Astrocyte (in vitro differentiated cells and primary cell): ENCODE data around the gene ACOT7. TPM values are rescaled to one million over a fixed set of nuclear protein-coding genes. Genes with fewer than 3 reads are reported as not detected.

ENCODE experiments used
- DNase-seq: peaks from one replicate; pipeline ENCODE4 v3.0.0-alpha.2; 2010; ENCODE audit warnings: low read depth
- FAIRE-seq: peaks from 2 replicates; lab custom pipeline; 2011; peaks lifted over from hg19 to GRCh38; lab: Jason Lieb, UNC
- H2AFZ ChIP-seq: 2 replicates; pipeline ENCODE4 v1.6.0; 2012; ENCODE audit warnings: low read depth, low read length, inconsistent platforms
- H3K27ac ChIP-seq: 2 replicates; pipeline ENCODE4 v1.5.1; 2011; ENCODE audit warnings: low read depth, low read length, inconsistent platforms
- H3K27me3 ChIP-seq: 2 replicates; pipeline ENCODE4 v1.6.0; 2011; ENCODE audit warnings: low read length, inconsistent platforms; ENCODE audit not compliant: insufficient read depth
- H3K36me3 ChIP-seq: 2 replicates; pipeline ENCODE4 v1.5.1; 2011; ENCODE audit warnings: low read length, inconsistent platforms; ENCODE audit not compliant: insufficient read depth
- H3K4me1 ChIP-seq: 2 replicates; pipeline ENCODE4 v1.5.1; 2011; ENCODE audit warnings: low read length, inconsistent platforms; ENCODE audit not compliant: insufficient read depth
- H3K4me2 ChIP-seq: 2 replicates; pipeline ENCODE4 v1.6.0; 2012; ENCODE audit warnings: low read length, inconsistent platforms
- H3K4me3 ChIP-seq: 2 replicates; pipeline ENCODE4 v1.5.1; 2011; ENCODE audit warnings: low read depth, mild to moderate bottlenecking, low read length, inconsistent platforms; ENCODE audit not compliant: insufficient read depth
- H3K79me2 ChIP-seq: 2 replicates; pipeline ENCODE4 v1.6.0; 2012; ENCODE audit warnings: mild to moderate bottlenecking, low read length, inconsistent platforms; ENCODE audit not compliant: insufficient read depth
- H3K9ac ChIP-seq: 2 replicates; pipeline ENCODE4 v1.6.0; 2012; ENCODE audit warnings: mild to moderate bottlenecking, low read length, inconsistent platforms
- H3K9me3 ChIP-seq: 2 replicates; pipeline ENCODE4 v1.5.1; 2012; ENCODE audit warnings: low read depth, mild to moderate bottlenecking, low read length, inconsistent platforms; ENCODE audit not compliant: insufficient read depth
- H4K20me1 ChIP-seq: 2 replicates; pipeline ENCODE4 v1.6.0; 2012; ENCODE audit warnings: low read length, inconsistent platforms; ENCODE audit not compliant: insufficient read depth
- H3K27ac Mint-ChIP-seq: one replicate; pipeline ENCODE4 v1.8.0; 2021; ENCODE audit warnings: mild to moderate bottlenecking, mixed read lengths; ENCODE audit not compliant: unreplicated experiment
- H3K27me3 Mint-ChIP-seq: one replicate; pipeline ENCODE4 v1.8.0; 2021; ENCODE audit warnings: low read depth, mixed read lengths; ENCODE audit not compliant: unreplicated experiment
- H3K36me3 Mint-ChIP-seq: one replicate; pipeline ENCODE4 v1.8.0; 2021; ENCODE audit warnings: low read depth, mixed read lengths; ENCODE audit not compliant: unreplicated experiment
- H3K4me1 Mint-ChIP-seq: one replicate; pipeline ENCODE4 v1.8.0; 2021; ENCODE audit warnings: low read depth, mixed read lengths; ENCODE audit not compliant: unreplicated experiment
- H3K4me3 Mint-ChIP-seq: one replicate; pipeline ENCODE4 v1.8.0; 2021; ENCODE audit warnings: mild to moderate bottlenecking, moderate library complexity, mixed read lengths; ENCODE audit not compliant: unreplicated experiment
- H3K9me3 Mint-ChIP-seq: one replicate; pipeline ENCODE4 v1.8.0; 2021; ENCODE audit warnings: mild to moderate bottlenecking, mixed read lengths; ENCODE audit not compliant: unreplicated experiment
- CTCF ChIP-seq: IDR thresholded peaks from 2 replicates; pipeline ENCODE4 v1.5.1; 2011; ENCODE audit warnings: low read depth, mild to moderate bottlenecking, inconsistent platforms, low read length, moderate library complexity; ENCODE audit not compliant: insufficient read depth
- EZH2 ChIP-seq: IDR thresholded peaks from 2 replicates; pipeline ENCODE4 v1.6.1; 2012; ENCODE audit warnings: mild to moderate bottlenecking, low read length, inconsistent platforms; ENCODE audit not compliant: insufficient read depth
- total RNA-seq: library from RNA; stranded (reverse); gene quantifications from 2 replicates; pipeline ENCODE4 v1.2.1, GENCODE V29; 2021

Gene ACOT7
- total RNA-seq, 1 donor from 2014 or later, result 91.1 TPM

GRCh38 chr1:6287431-6287886 lies 106.1 kb downstream of the ACOT7 start:
- Histone ChIP-seq H3K9ac (no peak overlapping the region), H3K4me3 (no peak overlapping the region), H4K20me1 (peaks cover 15% of the 10 kb centered on the region), H3K9me3 (no peaks in the 10 kb centered on the region), H3K79me2 (no peaks in the 10 kb centered on the region), H3K27ac (no peak overlapping the region), H2AFZ (no peak overlapping the region), H3K27me3 (no peaks in the 10 kb centered on the region), H3K4me2 (no peak overlapping the region), H3K4me1 (no peaks in the 10 kb centered on the region), H3K36me3 (no peaks in the 10 kb centered on the region)
- Mint-ChIP-seq H3K27ac (no peak overlapping the region), H3K36me3 (peaks cover 14% of the 10 kb centered on the region), H3K4me3 (no peak overlapping the region), H3K27me3 (no peaks in the 10 kb centered on the region), H3K9me3 (no peaks in the 10 kb centered on the region), H3K4me1 (no peaks in the 10 kb centered on the region)
- TF ChIP-seq CTCF, result no peak
- no peak for FAIRE-seq
- no peak for DNase-seq

DNA sequence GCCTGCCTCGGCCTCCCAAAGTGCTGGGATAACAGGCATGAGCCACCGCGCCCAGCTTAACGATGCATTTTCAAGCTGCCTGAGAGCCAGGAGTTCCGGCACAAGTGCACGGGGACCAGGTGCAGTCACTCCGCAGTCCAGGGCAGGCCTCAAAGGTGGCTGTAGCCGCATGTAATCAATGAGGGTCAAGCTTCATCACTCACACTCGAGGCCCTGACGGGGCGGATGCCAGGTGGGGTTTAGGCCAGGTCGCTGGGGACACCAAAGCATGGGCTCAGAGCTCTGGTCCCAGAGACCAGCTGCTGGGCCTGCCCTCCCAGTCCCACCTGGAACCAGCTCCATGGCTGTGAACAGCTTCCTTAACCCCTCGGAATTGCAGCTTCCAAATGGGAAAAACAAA lies 106.5 kb downstream of the ACOT7 start:
- H3K27ac Mint-ChIP-seq, result no peak overlapping the region
- Histone ChIP-seq H3K4me3 (no peak overlapping the region), H3K27ac (no peak overlapping the region), H3K9ac (no peak overlapping the region), H3K79me2 (no peaks in the 10 kb centered on the region), H3K9me3 (no peaks in the 10 kb centered on the region), H3K4me2 (no peak overlapping the region), H3K36me3 (no peaks in the 10 kb centered on the region), H3K4me1 (no peaks in the 10 kb centered on the region), H2AFZ (no peak overlapping the region), H3K27me3 (no peaks in the 10 kb centered on the region), H4K20me1 (peaks cover 15% of the 10 kb centered on the region)
- peaks cover 15% of the 10 kb centered on the region for H3K36me3 Mint-ChIP-seq
- no peaks in the 10 kb centered on the region for H3K27me3 Mint-ChIP-seq
- H3K4me1 Mint-ChIP-seq, result no peaks in the 10 kb centered on the region
- H3K4me3 Mint-ChIP-seq, result no peak overlapping the region
- no peak for TF ChIP-seq EZH2
- no peak for TF ChIP-seq CTCF
- DNase-seq (no peak), FAIRE-seq (no peak)
- no peaks in the 10 kb centered on the region for H3K9me3 Mint-ChIP-seq

DNA sequence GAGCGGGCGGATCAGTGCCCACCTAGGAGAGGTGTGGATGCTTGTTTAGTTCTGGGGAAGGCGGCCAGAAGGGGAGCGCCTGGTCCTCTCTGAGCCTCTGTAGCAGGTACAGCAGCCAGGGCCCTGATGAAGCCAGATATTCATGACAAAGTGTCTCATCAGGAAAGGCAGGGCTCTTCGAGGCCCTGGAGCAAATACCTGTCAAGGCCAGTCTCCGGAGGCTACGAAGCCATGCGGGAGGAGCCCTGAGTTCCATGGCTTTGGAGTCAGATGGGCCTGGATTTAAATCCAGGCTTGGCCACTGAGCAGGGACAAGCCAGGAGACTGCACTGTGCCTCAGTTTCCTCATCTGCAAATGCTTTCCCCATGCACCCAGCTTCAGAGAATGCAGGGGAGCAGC lies 107.3 kb downstream of the ACOT7 start:
- H3K79me2 ChIP-seq, result no peaks in the 10 kb centered on the region
- H3K4me1 Mint-ChIP-seq, result no peaks in the 10 kb centered on the region
- H3K36me3 Mint-ChIP-seq, result peaks cover 15% of the 10 kb centered on the region
- H3K4me2 ChIP-seq, result no peak overlapping the region
- H3K4me1 ChIP-seq, result no peaks in the 10 kb centered on the region
- H3K36me3 ChIP-seq, result no peaks in the 10 kb centered on the region
- TF ChIP-seq EZH2 (no peak), CTCF (no peak)
- H3K9ac ChIP-seq, result no peak overlapping the region
- DNase-seq, result no peak
- no peaks in the 10 kb centered on the region for H3K27me3 ChIP-seq
- H3K9me3 ChIP-seq, result no peaks in the 10 kb centered on the region
- no peak overlapping the region for H2AFZ ChIP-seq
- no peak overlapping the region for H3K27ac ChIP-seq
- H3K27me3 Mint-ChIP-seq, result no peaks in the 10 kb centered on the region
- H3K4me3 Mint-ChIP-seq, result no peak overlapping the region
- H3K27ac Mint-ChIP-seq, result no peak overlapping the region
- H3K4me3 ChIP-seq, result no peak overlapping the region
- no peak for FAIRE-seq
- peaks cover 15% of the 10 kb centered on the region for H4K20me1 ChIP-seq
- H3K9me3 Mint-ChIP-seq, result no peaks in the 10 kb centered on the region
